GM23338 (cell line): Measurements from ENCODE around the gene CD59. TPM values are rescaled to one million over a fixed set of nuclear protein-coding genes. Genes with fewer than 3 reads are reported as not detected.
A peak's percentile ranks its signal among the peaks of the same experiment; 100 is the strongest.

Experiments used
- ATAC-seq: fragments of 200-7000 bp; cut with Tn5 transposase; 3 replicates; pipeline ENCODE4 v1.9.1; 2020
- DNase-seq: peaks from one replicate; pipeline ENCODE4 v3.0.0-alpha.2; 2015; ENCODE audit warnings: low spot score
- H2AFZ ChIP-seq: fragments of 200-600 bp; sonication (generic); 2 replicates; pipeline ENCODE4 v1.8.0; 2016; ENCODE audit warnings: antibody characterized with exemption, mild to moderate bottlenecking, moderate library complexity
- H3F3A ChIP-seq: fragments of 200-600 bp; sonication (generic); replicated peaks from 2 replicates; pipeline ENCODE4 v1.8.0; 2017; ENCODE audit warnings: antibody characterized with exemption, mixed run types, low read depth
- H3K27ac ChIP-seq: fragments of 200-600 bp; sonication (generic); 2 replicates; pipeline ENCODE4 v1.6.1; 2016; ENCODE audit warnings: low read depth
- H3K27me3 ChIP-seq: fragments of 200-600 bp; sonication (generic); 2 replicates; pipeline ENCODE4 v1.8.0; 2016; ENCODE audit warnings: mild to moderate bottlenecking, mixed run types, moderate library complexity; ENCODE audit not compliant: insufficient read depth
- H3K36me3 ChIP-seq: fragments of 200-600 bp; sonication (generic); 2 replicates; pipeline ENCODE4 v1.8.0; 2016; ENCODE audit warnings: mild to moderate bottlenecking; ENCODE audit not compliant: insufficient read depth
- H3K4me1 ChIP-seq: fragments of 200-600 bp; sonication (generic); 2 replicates; pipeline ENCODE4 v1.8.0; 2016; ENCODE audit warnings: mild to moderate bottlenecking, moderate library complexity; ENCODE audit not compliant: insufficient read depth
- H3K4me2 ChIP-seq: fragments of 200-600 bp; sonication (generic); 2 replicates; pipeline ENCODE4 v1.7.1; 2017; ENCODE audit warnings: mixed run types
- H3K4me3 ChIP-seq: fragments of 200-600 bp; sonication (generic); 2 replicates; pipeline ENCODE4 v1.6.1; 2016; ENCODE audit warnings: mixed run types
- H3K79me2 ChIP-seq: fragments of 200-600 bp; sonication (generic); replicated peaks from 2 replicates; pipeline ENCODE4 v1.8.0; 2017; ENCODE audit warnings: mild to moderate bottlenecking; ENCODE audit not compliant: insufficient read depth
- H3K9me2 ChIP-seq: fragments of 200-600 bp; sonication (generic); 2 replicates; pipeline ENCODE4 v1.8.0; 2017; ENCODE audit not compliant: insufficient read depth
- H4K20me1 ChIP-seq: fragments of 200-600 bp; sonication (generic); replicated peaks from 2 replicates; pipeline ENCODE4 v1.8.0; 2017; ENCODE audit warnings: mild to moderate bottlenecking; ENCODE audit not compliant: insufficient read depth
- H3K27ac Mint-ChIP-seq: 2 replicates; pipeline ENCODE4 v1.8.0; 2020; ENCODE audit warnings: inconsistent platforms, mild to moderate bottlenecking, moderate library complexity, mixed read lengths
- H3K27me3 Mint-ChIP-seq: 3 replicates; pipeline ENCODE4 v1.8.0; 2022; ENCODE audit warnings: low read depth, mild to moderate bottlenecking, moderate library complexity, mixed read lengths, inconsistent platforms; ENCODE audit not compliant: insufficient read depth, poor library complexity
- H3K36me3 Mint-ChIP-seq: 3 replicates; pipeline ENCODE4 v1.8.0; 2021; ENCODE audit warnings: low read depth, mild to moderate bottlenecking, inconsistent platforms, moderate library complexity, mixed read lengths
- H3K4me1 Mint-ChIP-seq: 3 replicates; pipeline ENCODE4 v1.8.0; 2020; ENCODE audit warnings: mild to moderate bottlenecking, inconsistent platforms, mixed read lengths
- H3K4me3 Mint-ChIP-seq: 3 replicates; pipeline ENCODE4 v1.8.0; 2021; ENCODE audit warnings: moderate library complexity, mild to moderate bottlenecking, inconsistent platforms, mixed read lengths
- H3K9me3 Mint-ChIP-seq: 3 replicates; pipeline ENCODE4 v1.8.0; 2020; ENCODE audit warnings: moderate library complexity, mild to moderate bottlenecking, inconsistent platforms, mixed read lengths
- EZH2phosphoT487 ChIP-seq: fragments of 200-600 bp; sonication (generic); IDR thresholded peaks from one replicate; pipeline ENCODE4 v1.8.1; 2018; ENCODE audit warnings: antibody characterized with exemption; ENCODE audit not compliant: unreplicated experiment
- NANOG ChIP-seq: IDR thresholded peaks from 2 replicates; pipeline ENCODE4 v1.6.1; 2016; ENCODE audit warnings: antibody characterized with exemption, borderline replicate concordance
- POLR2AphosphoS5 ChIP-seq: IDR thresholded peaks from 2 replicates; pipeline ENCODE4 v1.6.1; 2016; ENCODE audit warnings: antibody characterized with exemption, low read depth
- STAT1 ChIP-seq: IDR thresholded peaks from one replicate; pipeline ENCODE4 v1.6.1; 2016; ENCODE audit warnings: antibody characterized with exemption; ENCODE audit not compliant: unreplicated experiment
- ZNF114 ChIP-seq: fragments of 250-450 bp; sonication (Bioruptor Pico); IDR thresholded peaks from 2 replicates; pipeline ENCODE4 v1.5.0; 2020; ENCODE audit warnings: mild to moderate bottlenecking, moderate library complexity
- ZNF462 ChIP-seq: fragments of 250-450 bp; sonication (Bioruptor Pico); IDR thresholded peaks from 2 replicates; pipeline ENCODE4 v1.5.0; 2020; ENCODE audit warnings: mild to moderate bottlenecking, moderate library complexity
- polyA plus RNA-seq: library from polyadenylated mRNA; unstranded; fragments of >200 nt; fragmentation: Nextera tagmentation; extraction: Ambion mirVana; gene quantifications from 2 replicates; pipeline ENCODE4 v1.2.1, GENCODE V29; 2016
- total RNA-seq: library from RNA; depleted of rRNA; stranded (reverse); fragments of >200 nt; shearing (Covaris generic); gene quantifications from 2 replicates; pipeline ENCODE4 v1.2.3, GENCODE V29; 2014

The CD59 gene
- total and polyA plus RNA-seq, 2 experiments from 2014 or later: 41.5 to 86.6 TPM

GRCh38 chr11:33692541-33692940, 43.7 kb downstream of the CD59 start:
- H3K4me2 ChIP-seq: 0 out of 2 replicates have a peak overlapping the region, but pooled peaks have one; percentile 26
- H3F3A ChIP-seq: no peaks in the 10 kb centered on the region
- H3K27me3 ChIP-seq: no peaks in the 10 kb centered on the region
- H4K20me1 ChIP-seq: no peaks in the 10 kb centered on the region
- no peaks in the 10 kb centered on the region for H3K36me3 ChIP-seq
- Mint-ChIP-seq H3K27me3 (no peaks in the 10 kb centered on the region), H3K27ac (no peak overlapping the region), H3K9me3 (no peaks in the 10 kb centered on the region; the same call in 2 of the 3 replicates), H3K36me3 (no peaks in the 10 kb centered on the region), H3K4me1 (peaks cover 36% of the 10 kb centered on the region), H3K4me3 (no peak overlapping the region)
- DNase-seq (no peak), ATAC-seq (no peak; the same call in 2 of the 3 replicates)
- H3K4me3 ChIP-seq: no peak overlapping the region
- peaks cover 28% of the 10 kb centered on the region for H3K4me1 ChIP-seq
- H3K79me2 ChIP-seq: no peaks in the 10 kb centered on the region
- 0 out of 2 replicates have a peak overlapping the region, but pooled peaks have one; percentile 52 for H2AFZ ChIP-seq
- H3K9me2 ChIP-seq: no peaks in the 10 kb centered on the region
- TF ChIP-seq ZNF114 (CRISPR knock-in tag) (no peak), ZNF462 (CRISPR knock-in tag) (no peak), POLR2AphosphoS5 (no peak), EZH2phosphoT487 (no peak)
- H3K27ac ChIP-seq: no peak overlapping the region

GRCh38 chr11:33692013-33692504, 44.2 kb downstream of the CD59 start:
- ATAC-seq: no peak
- Mint-ChIP-seq H3K36me3 (no peaks in the 10 kb centered on the region), H3K4me3 (no peak overlapping the region), H3K4me1 (peaks cover 36% of the 10 kb centered on the region), H3K9me3 (no peaks in the 10 kb centered on the region; the same call in 2 of the 3 replicates), H3K27me3 (no peaks in the 10 kb centered on the region), H3K27ac (no peak overlapping the region)
- Histone ChIP-seq H3K4me1 (peaks cover 28% of the 10 kb centered on the region), H3K4me2 (0 out of 2 replicates have a peak overlapping the region, but pooled peaks have one; percentile 26), H3K27ac (no peak overlapping the region), H3F3A (no peaks in the 10 kb centered on the region), H3K9me2 (no peaks in the 10 kb centered on the region), H3K36me3 (no peaks in the 10 kb centered on the region), H3K27me3 (no peaks in the 10 kb centered on the region), H3K4me3 (no peak overlapping the region), H4K20me1 (no peaks in the 10 kb centered on the region), H3K79me2 (no peaks in the 10 kb centered on the region), H2AFZ (peak overlapping the region; percentile 89)
- no peak for DNase-seq
- no peak for TF ChIP-seq ZNF462 (CRISPR knock-in tag)
- no peak for TF ChIP-seq NANOG
- no peak for TF ChIP-seq STAT1
